GM12801 (cell line): ENCODE results near the gene MAPKAPK2.

Experiments used
- TF ChIP-seq, protein P1 (sequence below): IDR thresholded peaks from one replicate; pipeline ENCODE4 v1.5.1; 2011; ENCODE audit warnings: control low read depth; ENCODE audit not compliant: insufficient read length; ENCODE audit errors: extremely low read depth

Gene MAPKAPK2

DNA sequence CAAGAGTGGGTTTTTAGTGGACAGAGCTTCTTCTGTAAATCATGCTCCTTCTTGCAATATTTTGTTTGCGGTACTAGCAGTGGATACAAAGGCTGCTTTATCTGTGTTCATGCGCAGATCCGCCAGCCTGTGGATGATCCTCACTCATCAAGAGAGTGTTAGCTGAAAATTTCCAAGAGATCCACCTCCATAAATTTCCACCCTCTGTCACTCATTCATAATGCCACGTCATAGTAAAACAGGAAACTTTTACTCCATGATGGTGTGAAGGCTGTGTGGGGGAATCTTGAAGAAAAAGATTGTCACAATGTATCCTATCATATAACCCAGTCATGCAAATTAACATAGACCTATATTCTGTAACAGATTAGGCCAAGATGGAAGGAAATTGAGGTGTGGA, 4.4 kb upstream of the MAPKAPK2 start:
- TF ChIP-seq, protein P1, sequence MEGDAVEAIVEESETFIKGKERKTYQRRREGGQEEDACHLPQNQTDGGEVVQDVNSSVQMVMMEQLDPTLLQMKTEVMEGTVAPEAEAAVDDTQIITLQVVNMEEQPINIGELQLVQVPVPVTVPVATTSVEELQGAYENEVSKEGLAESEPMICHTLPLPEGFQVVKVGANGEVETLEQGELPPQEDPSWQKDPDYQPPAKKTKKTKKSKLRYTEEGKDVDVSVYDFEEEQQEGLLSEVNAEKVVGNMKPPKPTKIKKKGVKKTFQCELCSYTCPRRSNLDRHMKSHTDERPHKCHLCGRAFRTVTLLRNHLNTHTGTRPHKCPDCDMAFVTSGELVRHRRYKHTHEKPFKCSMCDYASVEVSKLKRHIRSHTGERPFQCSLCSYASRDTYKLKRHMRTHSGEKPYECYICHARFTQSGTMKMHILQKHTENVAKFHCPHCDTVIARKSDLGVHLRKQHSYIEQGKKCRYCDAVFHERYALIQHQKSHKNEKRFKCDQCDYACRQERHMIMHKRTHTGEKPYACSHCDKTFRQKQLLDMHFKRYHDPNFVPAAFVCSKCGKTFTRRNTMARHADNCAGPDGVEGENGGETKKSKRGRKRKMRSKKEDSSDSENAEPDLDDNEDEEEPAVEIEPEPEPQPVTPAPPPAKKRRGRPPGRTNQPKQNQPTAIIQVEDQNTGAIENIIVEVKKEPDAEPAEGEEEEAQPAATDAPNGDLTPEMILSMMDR, result no peak

DNA sequence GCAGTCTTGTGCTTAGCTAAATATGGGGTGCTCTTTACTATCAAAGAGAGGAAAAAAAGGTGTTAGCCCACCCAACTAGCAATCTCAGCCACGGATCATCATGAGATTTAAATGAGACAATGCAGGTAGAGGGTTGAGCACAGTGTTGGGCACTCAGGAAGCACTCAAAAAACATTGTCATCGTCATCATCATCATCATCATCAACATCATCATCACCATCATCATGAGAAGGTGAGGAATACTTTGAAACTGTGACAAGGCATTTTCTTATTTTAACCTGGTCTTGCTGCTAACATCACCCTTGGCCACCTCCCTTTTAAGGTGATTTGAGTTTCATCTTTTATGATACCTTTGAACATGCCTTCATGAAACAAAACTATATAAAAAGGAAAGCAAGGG, 3.3 kb upstream of the MAPKAPK2 start:
- TF ChIP-seq, protein P1, result no peak

- TF ChIP-seq, protein P1, result no peak
Measured at GRCh38 chr1:206682111-206682510, 2.6 kb upstream of the MAPKAPK2 start.

DNA sequence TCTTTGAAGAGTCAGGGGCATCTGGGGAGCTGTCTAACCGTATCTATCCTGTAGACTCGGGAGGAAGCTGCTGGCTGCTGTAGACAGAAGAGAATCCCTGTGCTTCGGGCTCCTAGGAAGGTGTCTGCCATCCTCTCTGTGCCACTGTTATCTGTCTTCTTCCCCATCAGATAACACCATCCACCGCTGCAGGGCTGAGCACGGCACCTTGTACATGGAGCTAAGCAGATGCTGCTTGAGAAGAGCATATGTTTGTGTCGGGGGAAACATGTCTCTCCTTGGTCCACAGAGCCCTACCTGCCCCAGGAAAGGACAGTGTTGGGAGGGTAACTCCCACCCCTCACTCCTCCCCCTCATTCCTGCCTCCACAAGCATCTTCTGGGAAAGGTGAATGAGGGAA, 1.4 kb upstream of the MAPKAPK2 start:
- TF ChIP-seq, protein P1, result no peak

GRCh38 chr1:206684003-206684402, 702 bp upstream of the MAPKAPK2 start:
- TF ChIP-seq, protein P1, result no peak

DNA sequence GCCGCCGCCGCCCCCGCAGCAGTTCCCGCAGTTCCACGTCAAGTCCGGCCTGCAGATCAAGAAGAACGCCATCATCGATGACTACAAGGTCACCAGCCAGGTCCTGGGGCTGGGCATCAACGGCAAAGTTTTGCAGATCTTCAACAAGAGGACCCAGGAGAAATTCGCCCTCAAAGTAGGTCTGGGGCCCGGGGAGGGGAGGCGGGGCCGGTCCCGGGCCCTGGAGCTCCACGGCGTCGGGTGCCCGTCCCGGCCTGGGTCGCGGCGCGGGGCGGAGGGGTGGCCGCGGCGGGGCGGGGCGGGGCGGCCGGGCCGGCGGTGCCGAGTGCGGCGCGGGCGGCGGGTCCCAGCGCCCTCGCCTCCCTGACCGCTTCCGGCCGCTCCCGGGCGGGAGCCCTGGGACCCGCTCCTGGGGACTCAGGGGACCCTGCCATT, 646 bp downstream of the MAPKAPK2 start:
- TF ChIP-seq, protein P1, result no peak

- TF ChIP-seq, protein P1, result no peak
Measured at GRCh38 chr1:206685769-206686477, 1.2 kb downstream of the MAPKAPK2 start.
